Upper lobe of right lung (tissue), 1 donor: ENCODE data around the gene PAX5. TPM values are rescaled to one million over a fixed set of nuclear protein-coding genes. Genes with fewer than 3 reads are reported as not detected.

Source experiments
- ATAC-seq: fragments of 200-7000 bp; cut with Tn5 transposase; one replicate; pipeline ENCODE4 v1.9.1; 2020; ENCODE audit warnings: mild to moderate bottlenecking, moderate library complexity
- DNase-seq: peaks from one replicate; pipeline ENCODE4 v3.0.0-alpha.2; 2020
- H3K27ac ChIP-seq: fragments of 200-600 bp; one replicate; pipeline ENCODE4 v1.8.0; 2022
- H3K27me3 ChIP-seq: fragments of 200-600 bp; one replicate; pipeline ENCODE4 v1.8.0; 2022; ENCODE audit warnings: mild to moderate bottlenecking
- H3K36me3 ChIP-seq: fragments of 200-600 bp; one replicate; pipeline ENCODE4 v1.8.0; 2022
- H3K4me1 ChIP-seq: fragments of 200-600 bp; one replicate; pipeline ENCODE4 v1.8.0; 2022
- H3K4me3 ChIP-seq: fragments of 200-600 bp; one replicate; pipeline ENCODE4 v1.8.0; 2022; ENCODE audit warnings: mild to moderate bottlenecking
- H3K9me3 ChIP-seq: fragments of 200-600 bp; one replicate; pipeline ENCODE4 v1.8.0; 2022
- intact Hi-C: fragments of 100-400 bp; cut with DNase I; formaldehyde crosslinking; loops from one replicate; pipeline ENCODE4 v1.11.0; 2022
- total RNA-seq: library from RNA; stranded (reverse); fragmentation: NEBNext Ultra II Directional; extraction: Animal tissue kit (Norgen Biotek cat#: 25700); gene quantifications from one replicate; pipeline ENCODE4 v1.2.1, GENCODE V29; 2021
- TF ChIP-seq, protein P1 (sequence below): fragments of 200-600 bp; IDR thresholded peaks from one replicate; pipeline ENCODE4 v1.8.0; 2022; ENCODE audit warnings: antibody characterized with exemption
- donor health status: DM: no; HTN: yes; CAD: no; lungs with severe emphysema.

The PAX5 gene
- total RNA-seq, 1 donor from 2014 or later, result 0.23 TPM

DNA sequence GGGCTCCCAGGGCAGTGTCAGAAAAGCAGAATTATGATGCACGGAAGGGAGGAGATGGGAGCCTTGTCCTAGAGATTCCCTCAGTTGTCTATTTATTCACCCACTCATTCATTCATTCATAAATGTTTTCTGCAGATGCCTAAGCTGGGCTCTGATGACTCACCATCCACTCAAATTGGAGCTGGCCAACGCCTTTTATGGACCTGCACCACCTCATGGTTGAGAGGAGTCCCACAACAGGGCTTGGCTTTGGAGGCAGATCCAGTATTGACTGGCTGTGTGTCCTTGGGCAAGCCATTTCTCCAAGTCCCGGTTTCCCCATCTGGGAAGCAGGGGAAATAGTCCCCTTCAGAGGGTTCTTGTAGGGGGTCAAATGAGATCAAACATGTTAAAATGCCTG, 233.6 kb downstream of the PAX5 start:
- Histone ChIP-seq H3K27ac (no peak overlapping the region), H3K4me1 (no peaks in the 10 kb centered on the region), H3K27me3 (peaks cover 14% of the 10 kb centered on the region), H3K36me3 (no peaks in the 10 kb centered on the region), H3K4me3 (no peak overlapping the region), H3K9me3 (no peaks in the 10 kb centered on the region)
- ATAC-seq (no peak), DNase-seq (no peak)
- TF ChIP-seq, protein P1, sequence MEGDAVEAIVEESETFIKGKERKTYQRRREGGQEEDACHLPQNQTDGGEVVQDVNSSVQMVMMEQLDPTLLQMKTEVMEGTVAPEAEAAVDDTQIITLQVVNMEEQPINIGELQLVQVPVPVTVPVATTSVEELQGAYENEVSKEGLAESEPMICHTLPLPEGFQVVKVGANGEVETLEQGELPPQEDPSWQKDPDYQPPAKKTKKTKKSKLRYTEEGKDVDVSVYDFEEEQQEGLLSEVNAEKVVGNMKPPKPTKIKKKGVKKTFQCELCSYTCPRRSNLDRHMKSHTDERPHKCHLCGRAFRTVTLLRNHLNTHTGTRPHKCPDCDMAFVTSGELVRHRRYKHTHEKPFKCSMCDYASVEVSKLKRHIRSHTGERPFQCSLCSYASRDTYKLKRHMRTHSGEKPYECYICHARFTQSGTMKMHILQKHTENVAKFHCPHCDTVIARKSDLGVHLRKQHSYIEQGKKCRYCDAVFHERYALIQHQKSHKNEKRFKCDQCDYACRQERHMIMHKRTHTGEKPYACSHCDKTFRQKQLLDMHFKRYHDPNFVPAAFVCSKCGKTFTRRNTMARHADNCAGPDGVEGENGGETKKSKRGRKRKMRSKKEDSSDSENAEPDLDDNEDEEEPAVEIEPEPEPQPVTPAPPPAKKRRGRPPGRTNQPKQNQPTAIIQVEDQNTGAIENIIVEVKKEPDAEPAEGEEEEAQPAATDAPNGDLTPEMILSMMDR, result no peak
- intact Hi-C loops, result no loop called here

DNA sequence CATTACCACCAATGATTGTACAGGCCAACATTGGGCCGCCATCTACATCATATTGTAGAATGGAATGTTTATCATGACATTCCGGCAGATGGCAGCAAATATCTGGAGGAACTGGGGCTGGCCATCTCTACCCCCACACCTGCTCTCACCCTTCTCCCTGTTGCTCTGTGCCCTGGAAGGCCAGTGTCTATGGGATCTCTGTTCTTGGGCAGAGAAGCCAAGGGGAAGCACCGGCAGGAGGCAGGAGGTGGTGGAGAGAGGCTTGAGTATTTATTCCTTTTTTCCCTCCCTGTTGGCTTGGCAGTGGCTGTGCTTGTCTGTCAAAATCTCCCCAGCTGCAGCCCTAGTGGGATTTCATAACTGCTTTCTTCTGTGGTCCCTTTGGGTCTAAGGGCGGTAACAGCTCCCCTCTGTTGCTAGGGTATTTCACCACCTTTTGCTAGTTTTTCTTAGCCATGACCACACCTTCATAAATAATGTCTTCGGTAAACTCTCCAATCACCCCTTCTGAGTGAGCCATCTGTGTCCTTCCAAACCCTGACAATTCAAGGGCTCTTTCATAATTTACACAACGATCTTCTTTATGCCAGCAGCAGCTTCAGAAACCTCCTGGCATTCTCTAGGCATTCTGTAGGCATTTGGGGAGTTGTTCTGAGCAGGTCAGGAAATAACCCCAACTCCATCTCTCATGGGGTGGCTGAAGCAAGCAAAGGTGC, 235.6 kb downstream of the PAX5 start:
- no peak overlapping the region for H3K4me3 ChIP-seq
- no peaks in the 10 kb centered on the region for H3K36me3 ChIP-seq
- H3K9me3 ChIP-seq, result no peaks in the 10 kb centered on the region
- peaks cover 7% of the 10 kb centered on the region for H3K27me3 ChIP-seq
- no peak overlapping the region for H3K27ac ChIP-seq
- DNase-seq (no peak), ATAC-seq (no peak)
- TF ChIP-seq, protein P1, result no peak
- intact Hi-C loops, result no loop called here
- no peaks in the 10 kb centered on the region for H3K4me1 ChIP-seq

DNA sequence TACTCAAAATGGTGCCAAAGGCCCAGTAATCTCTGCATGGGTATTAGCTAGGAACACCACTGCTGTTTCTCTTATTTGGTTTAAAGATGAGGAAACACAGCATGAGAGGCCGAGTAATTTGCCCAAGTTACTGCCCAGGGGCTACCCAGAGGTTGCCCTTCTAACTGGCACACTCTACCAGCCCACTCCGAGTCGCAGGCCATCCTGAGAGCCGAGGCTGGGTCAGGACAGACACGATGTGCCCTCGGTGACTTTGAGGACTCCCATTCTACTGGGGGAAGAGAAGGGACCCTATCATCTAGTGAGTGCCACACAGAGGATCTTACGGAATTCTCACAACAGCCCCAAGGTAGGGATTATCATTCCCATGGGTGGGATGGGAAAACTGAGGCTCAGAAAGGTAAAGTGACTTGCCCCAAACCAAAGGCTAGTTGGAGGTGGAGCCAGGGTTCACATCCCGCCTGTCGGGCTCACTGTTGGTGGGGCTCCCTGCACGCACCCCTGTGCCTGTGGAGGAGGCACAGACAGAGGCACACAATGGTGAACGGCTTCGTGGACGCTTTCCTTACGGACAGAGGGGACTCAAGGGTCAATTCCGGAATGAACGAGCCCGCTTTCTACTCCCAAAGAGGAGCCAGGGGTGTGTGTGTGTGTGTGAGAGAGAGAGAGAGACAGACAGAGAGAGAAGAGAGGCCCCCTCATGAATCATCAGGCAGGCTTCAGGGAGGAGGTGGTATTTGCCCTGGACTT, 236.4 kb downstream of the PAX5 start:
- Histone ChIP-seq H3K27me3 (no peaks in the 10 kb centered on the region), H3K4me1 (no peaks in the 10 kb centered on the region), H3K36me3 (no peaks in the 10 kb centered on the region), H3K9me3 (no peaks in the 10 kb centered on the region), H3K4me3 (no peak overlapping the region), H3K27ac (no peak overlapping the region)
- intact Hi-C loops, result no loop called here
- no peak for DNase-seq
- ATAC-seq, result no peak
- TF ChIP-seq, protein P1, result no peak

DNA sequence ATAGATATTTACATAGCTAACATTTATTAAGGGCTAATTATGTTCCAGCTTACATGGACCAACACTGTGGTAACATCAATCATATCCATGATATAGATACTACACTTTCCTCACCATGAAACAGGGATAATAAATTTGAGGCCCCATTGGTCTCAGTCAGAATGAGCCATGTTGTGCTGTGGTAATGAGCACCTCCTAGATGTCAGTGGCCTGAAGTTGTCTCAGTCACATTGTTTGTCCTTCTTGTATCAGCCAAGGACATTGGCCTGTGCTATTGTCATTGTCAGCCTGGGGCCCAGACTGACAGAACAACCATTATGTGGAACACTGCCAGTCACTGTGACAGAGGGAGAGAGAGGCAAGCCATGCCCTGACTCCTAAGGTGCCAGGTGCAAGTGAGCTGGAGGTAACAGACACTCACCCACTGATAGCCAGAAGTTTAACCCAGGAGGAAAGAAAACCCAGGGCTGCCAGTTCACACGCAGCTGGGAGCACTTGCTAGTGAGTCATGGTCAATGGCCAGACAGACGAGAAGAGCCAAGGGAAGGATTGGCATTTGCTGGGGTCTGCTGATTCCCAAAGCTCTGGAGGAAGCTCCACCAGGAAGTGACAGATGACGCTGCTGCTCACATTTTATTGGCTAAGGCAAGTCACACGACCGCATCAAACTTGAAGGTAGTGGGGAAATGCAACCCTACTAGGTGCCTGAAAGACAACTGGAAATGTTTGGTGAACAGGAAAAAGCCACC, 237.2 kb downstream of the PAX5 start:
- no peaks in the 10 kb centered on the region for H3K27me3 ChIP-seq
- H3K4me3 ChIP-seq, result no peak overlapping the region
- ATAC-seq (no peak), DNase-seq (no peak)
- no peaks in the 10 kb centered on the region for H3K36me3 ChIP-seq
- no peak overlapping the region for H3K27ac ChIP-seq
- H3K9me3 ChIP-seq, result no peaks in the 10 kb centered on the region
- TF ChIP-seq, protein P1, result no peak
- intact Hi-C loops, result no loop called here
- H3K4me1 ChIP-seq, result no peaks in the 10 kb centered on the region

DNA sequence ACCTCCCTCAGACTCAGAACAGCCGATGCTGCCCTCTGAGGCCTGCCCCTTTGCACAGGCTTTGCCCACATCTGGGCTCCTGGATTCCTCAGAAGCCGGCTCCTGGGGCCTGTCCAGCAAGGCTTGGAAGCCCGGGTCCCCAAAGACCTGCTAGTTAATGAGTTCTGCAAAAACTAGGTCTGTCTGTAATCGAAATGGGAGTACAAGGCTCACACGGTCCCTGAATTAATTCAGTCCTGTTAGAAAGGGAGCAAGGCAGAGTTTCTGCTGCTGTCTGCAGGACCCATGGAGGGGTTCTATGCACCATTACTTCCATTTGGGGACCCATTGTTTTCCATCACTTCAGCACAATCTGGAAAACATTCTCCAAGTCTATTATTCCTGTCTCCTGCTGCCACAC, 239.6 kb downstream of the PAX5 start:
- TF ChIP-seq, protein P1, result no peak
- no peak for ATAC-seq

More for the DNA sequence above, 239.6 kb downstream of the PAX5 start:
- no peaks in the 10 kb centered on the region for H3K4me1 ChIP-seq
- H3K36me3 ChIP-seq, result no peaks in the 10 kb centered on the region
- no peaks in the 10 kb centered on the region for H3K27me3 ChIP-seq
- intact Hi-C loops, result no loop called here
- H3K9me3 ChIP-seq, result no peaks in the 10 kb centered on the region
- H3K27ac ChIP-seq, result no peak overlapping the region
- no peak overlapping the region for H3K4me3 ChIP-seq
- DNase-seq, result no peak
